RPMI8226 (cell line): ENCODE data around the gene ALOX15B.
"Not testable (repeated sequence)": the region's sequence is repeated elsewhere in the genome, so short reads cannot be mapped to it uniquely, and the experiment has no call there.

Source experiments
- DNase-seq: peaks from one replicate; pipeline ENCODE4 v3.0.0-alpha.2; 2015

ALOX15B gene

DNA sequence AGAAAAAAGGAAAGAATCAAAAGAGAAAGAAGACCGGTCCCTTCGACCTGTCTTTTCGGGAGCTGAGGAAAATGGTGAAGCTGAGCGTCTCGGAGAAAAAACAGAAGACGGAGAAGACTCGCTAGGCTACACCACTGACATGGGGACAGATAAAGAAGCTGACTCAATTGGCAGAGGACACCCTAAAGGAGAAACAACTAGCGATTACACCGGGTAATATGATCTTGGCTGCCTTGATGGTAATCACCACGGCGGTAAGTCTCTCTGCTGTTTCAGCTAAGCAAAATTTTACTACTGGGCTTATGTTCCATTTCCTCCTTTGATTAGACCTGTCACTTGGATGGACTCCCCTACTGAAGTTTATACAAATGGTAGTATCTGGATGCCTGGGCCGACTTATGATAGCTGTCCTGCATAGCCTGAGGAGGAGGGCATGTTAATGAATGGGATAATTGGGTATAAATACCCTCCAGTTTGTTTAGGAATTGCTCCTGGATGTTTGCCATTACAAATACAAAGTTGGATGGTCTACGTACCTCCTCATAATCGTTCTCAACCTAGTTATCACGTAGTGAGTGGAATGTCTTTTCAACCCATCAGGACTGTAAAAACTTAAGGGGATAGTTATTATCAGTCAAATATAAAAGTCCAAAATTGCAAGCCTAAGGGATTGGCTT lies 24.1 kb downstream of the ALOX15B start:
- DNase-seq, result peak; percentile 7

DNA sequence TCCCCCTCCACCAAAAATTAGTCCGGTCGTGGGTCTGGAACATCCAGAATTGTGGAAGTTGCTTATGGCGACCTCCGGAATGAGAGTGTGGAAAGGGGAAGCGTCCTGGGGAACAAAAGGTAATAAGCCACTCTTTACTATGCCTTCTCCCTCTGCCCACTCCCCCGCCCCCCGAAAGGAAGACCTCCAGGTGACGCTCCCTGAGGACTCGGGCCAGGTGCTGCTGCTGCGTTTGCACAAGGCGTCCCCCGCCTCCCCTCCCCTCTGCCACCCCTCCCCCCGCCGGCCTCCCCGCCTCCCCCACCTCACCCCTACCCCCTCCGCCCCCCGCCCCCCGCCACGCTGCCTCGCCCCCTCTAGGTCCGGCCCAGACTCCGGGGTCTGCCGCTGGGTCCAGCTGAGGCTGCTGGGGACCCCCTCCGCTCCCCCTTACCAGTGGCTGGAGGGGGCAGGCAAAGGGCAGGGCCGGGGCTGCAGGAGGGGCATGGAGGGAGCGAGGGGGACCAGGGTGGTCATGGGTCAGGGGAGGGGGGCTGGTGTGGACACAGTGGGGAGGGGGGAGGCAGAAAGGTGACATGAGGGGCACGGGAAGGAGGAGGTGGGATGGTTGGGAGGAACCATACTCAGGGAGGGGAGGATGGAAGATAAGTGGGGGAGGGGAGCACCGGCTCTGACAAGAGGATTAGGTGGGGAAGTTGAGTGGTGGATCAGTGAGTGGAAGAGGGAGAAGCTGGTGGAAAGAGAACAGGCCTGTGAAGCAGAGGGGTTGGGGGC lies 25.1 kb downstream of the ALOX15B start:
- DNase-seq, result no peak

DNA sequence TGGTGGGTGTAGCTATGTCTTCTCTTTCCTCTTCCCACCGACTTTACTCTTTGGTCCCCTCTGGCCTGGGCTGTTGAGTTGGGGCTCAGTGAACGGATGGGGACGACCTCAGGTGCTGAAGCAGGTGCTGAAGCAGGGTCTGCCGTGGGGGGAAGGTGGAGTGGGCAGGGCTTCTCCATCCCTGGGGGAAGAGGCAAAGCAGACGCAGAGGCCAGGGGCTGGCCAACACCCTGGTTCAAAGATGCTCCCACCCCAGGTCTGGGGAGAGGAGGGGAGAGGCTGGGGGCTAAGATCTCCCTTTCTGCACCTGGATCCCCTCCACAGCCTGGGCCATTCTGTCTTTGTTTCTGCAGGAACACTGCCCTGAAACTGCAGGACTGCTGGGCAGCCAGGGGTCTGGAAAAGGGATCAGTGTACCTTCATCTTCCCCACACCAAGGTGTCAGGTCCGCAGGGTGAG lies 25.7 kb downstream of the ALOX15B start:
- no peak for DNase-seq

DNA sequence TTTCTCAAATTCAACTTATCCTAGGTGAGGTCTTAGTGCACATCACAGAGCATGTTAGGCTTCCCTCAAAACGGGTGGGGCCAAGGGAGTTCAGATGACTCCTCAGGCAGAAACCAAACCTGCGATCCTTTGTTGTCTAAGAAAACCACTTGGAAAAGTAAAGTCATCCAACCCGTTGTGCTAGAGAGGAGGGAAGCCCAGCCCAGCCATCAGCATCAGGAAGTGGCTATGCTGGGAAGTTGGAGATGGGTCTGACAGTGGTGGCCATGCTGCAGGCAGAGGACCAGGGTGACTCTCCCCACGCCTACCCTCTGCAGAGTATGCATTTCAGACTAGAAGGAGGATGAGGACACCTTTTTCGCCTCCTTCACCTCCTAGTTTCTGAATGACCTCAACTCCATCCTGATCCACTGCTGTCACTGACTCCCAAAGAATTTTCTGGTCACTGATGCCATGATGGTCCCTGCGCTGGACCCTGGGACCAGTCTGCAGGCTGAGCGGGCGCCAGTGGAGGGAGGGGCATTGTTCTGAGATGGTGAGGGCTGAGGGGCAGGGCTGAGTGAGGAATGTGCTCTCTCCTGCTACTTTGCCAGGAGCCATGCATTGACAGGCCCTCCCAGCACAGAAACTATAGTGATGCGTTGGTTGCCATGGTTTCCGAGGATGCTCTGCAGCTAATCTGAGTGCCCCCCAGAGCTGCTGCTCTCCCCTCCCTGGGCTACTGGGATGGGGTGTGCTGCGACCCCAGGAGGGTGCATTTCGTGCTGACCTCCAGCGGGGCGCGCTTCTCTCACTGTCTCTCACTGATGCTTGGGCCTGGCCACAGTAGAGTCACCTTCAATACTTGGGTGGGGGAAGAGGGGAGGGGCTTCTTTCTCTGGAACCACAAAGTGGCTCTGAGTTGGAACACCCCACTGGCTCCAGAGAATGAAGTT lies 28.2 kb downstream of the ALOX15B start:
- DNase-seq, result no peak

DNA sequence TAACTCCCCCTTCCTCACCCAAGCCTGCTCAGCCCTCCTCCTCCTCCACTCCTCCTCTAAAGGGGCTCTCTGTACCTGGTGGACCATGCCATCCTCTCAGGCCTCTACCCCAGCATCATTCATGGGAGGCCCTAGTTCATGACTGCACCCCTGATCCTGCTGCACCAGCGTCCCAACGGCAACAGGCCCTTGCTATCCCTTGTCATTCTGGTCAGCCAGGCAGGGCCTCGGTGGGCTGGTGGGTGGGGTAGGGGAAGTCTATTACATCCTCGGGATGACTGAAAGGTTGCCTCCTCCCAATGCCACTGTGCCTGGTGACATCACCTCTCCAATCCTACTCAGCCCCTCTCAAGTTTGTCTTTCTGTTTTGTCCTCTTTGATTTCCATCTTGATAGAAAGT lies 28.9 kb downstream of the ALOX15B start:
- no peak for DNase-seq

DNA sequence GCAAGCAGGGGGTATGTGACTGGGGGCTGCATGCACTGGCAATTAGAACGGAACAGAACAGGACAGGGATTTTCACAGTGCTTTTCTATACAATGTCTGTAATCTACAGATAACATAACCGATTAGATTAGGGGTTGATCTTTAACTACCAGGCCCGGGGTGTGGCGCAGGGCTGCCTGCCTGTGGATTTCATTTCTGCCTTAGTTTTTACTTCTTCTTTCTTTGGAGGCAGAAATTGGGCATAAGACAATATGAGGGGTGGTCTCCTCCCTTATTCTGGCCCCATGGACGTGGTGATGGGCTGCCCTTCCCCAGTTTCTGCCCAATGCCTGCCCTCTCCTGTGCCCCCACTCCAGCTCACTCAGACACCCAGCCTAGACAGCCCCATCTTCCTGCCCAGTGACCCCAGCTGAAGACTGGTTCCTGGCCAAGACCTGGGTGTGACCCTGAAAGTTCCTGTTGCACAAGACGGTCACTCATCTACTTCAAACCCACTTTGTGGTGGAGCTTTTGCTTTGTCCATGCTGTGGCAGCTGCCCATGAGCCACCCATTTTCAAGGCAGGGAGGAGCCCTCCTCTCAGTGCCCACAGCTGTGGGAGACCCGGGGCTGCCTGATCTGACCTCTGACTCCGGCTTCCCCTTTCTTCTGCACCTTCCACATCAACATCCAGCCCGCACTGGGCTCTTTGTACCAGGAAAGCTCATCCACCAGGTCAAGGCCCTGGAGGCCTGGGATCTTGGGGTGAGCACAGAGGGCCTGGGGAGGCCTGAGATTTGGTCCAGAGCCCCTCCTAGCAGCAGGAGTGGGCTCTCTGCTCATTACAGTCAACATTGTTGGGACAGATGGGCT lies 30.1 kb downstream of the ALOX15B start:
- DNase-seq, result no peak

DNA sequence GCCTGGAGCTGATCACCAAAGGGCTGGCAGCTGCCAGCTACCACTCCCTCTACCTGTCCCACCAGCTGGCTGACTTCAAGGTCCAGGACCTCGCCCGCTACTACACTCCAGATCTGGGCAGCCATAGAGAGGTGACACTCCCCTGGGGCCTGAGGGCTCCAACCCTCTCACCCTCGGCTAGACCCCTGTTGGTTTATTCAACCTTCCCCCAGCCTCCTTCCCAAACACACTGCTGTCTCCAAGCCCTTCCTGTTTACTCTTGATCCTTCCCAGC lies 30.7 kb downstream of the ALOX15B start:
- no peak for DNase-seq

DNA sequence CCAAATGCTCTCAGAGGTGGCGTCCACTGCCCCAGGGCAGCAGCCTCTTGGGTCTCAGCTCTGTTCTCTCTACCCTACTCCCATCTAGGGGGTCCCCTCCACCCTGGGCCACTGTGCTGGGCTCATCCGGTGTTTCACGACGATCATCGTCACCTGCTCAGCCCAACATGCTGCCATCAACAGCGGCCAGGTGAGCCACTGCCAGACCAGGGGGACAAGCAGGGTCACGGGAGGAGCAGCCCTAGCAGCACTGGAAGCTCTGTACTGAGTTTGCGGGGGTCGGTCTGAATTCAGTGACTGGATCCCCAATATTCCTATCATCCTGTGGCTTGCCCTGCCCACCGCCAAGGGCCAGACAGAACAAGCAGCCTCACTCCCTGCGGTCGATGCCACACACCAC lies 32.6 kb downstream of the ALOX15B start:
- DNase-seq, result no peak

DNA sequence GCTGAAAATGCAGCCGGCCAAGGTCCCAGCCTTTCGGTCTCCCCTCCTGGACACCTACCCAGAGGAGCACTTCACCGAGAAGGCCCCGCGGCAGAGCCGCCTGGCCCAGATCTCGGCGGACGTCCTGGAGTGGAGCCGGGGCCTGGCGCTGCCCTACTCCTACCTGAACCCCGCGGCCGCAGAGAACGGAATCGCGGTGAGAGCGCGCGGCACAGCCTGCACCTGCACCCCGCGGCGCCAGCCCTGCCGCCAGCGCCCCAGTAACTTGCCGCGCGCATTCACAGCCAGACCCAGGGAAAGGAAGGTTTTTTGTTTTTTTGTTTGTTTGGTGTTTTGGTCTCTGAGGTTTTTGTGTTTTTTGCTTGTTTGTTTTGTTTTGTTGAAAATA lies 33.5 kb downstream of the ALOX15B start:
- peak; percentile 30 for DNase-seq

DNA sequence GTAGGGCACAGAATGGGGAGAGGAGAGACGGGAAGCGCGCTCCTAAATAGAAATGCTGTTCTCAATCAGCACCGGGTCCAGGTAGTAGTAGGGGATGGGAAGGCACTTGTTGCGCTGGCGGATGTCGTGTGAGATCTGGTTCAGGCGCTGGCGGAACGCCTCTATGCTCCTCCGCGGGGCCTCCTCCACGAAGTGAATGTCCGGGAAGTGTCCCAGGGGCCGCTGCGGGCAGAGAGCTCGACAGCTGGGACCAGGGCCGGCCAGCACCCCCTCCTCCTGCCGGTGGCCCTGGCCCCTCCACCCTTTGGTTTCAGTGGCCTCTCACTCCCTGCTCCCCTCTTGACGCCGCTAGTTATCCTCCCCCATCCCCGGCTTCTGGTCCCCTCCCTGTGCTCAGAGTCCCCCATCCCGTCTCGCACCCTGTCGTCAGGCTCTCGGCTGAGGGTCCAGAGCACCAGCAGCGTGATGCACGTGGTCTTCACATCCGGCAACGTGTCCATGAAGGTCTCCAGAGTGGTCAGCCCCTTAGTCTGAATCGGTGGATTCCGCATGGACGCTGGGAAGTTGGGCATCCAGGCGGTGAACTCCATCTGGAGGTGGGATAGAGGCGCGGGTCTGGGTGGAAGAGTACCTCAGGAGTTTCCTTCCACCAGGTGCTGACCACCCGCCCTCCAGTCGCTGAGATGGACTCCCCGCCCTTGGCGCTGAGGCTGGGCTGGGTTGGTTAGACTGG lies 34.0 kb downstream of the ALOX15B start:
- DNase-seq, result no peak

DNA sequence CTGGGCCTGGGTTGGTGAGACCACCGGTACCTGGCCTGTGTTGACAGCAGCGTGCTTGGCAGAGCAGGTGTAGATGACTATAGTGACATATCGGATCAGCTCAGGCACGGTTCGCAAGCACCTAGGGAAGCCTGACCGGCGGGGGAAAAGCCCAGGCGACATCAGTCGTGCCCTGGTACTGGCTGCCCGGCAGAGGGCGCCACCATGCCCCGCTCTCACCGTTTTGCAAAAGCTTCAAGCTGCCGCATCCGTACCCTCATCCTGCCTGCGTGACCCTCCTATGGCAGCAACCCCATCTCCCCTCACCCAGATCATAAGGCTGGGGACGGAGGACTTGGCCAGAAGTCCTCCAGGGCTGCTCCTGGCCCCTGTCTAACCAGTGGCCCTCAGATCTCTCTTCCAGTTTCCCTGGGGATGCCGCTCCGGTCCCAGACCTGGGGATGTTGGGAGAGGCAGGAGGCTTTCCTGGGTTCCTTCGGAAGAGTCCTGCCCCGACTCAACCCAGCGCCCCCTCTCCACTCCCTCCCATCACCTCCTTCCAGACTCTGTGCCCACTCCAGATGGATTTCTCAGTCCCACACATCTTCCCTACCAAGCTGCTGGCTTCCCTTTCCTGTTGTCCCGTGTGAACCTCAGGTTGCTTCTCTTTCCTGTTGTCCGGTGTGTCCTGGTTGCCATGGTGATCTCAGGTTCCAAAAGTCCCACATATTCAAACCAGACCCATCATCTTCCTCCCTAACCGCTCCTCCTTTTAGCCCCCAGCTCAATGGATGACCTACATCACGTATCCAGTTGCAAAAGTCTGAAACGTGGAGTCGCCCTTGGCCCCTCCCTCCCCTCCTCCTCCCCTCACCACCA lies 35.0 kb downstream of the ALOX15B start:
- peak; percentile 74 for DNase-seq

DNA sequence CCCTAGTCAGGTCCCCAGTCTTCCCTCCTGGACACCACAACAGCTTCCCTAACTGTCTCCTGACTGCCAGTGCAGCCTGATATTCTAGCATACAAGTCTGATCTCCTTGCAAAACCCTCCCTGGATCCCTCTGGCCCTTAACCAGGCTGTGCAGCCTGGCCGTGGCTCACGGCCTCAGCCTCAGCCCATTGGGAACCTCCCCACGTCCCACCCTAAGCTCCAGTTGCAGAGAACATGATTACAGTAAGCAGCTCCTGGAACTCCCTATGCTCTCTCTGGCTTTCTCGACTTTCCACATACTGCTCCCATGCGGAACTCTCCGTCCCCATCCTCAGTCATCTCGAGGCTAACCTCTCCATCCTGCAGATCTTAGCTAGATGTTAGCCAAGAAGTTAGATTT lies 35.7 kb downstream of the ALOX15B start:
- DNase-seq, result no peak

DNA sequence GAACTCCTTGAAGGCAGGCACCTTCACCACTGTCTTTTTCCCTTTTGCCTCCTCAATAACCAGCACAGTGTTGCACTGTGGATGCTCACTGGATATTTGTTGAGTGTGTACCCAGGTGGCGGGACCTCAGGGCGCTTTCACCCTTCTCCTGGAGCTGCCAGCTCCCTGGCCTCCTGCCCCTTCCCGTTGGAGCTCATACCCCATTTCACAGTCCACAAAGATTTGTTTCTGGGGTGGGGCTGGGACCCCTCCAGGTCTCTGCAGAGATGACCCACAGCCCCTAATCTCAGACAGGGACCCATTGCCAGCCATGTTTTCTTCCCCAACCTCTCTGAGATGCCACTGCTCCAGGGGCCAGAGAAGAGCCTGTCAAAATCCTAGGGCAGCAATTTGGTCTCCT lies 36.2 kb downstream of the ALOX15B start:
- no peak for DNase-seq

DNA sequence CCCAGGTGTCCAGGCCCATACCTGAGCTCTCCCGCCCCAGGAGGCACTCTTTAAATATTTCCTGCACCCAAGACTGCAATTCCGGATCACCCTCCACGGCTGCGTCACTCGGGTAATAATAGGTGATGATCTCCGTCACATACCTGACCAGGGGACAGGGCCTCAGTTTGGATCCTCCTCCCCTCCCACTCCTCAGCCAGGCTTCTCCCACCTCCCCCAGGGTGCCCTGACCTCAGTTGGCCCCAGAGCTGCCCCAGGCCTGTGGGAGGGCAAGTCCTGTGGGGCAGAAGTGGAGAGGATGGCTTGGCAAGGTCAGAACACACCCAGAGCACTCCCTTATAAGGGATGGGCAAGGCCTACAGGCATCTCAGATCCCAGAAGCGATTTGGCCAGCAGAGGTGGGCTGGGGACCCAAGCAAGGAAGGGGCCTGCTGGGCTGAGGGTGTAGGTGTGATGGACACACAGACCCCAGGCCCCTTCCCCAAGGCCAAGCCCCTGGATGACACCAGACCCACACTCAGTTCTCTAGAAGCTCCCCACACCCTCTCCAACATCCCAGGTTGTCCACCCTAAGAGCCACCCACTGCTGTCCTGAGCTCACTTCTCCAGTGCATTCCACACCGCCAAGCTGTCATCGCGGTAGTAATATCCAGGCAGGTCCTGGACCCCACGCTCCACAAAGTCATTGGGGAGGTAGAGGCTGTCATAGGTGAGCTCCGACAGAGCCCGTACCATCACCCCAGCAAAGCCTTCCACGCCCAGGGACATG lies 36.9 kb downstream of the ALOX15B start:
- DNase-seq, result no peak

DNA sequence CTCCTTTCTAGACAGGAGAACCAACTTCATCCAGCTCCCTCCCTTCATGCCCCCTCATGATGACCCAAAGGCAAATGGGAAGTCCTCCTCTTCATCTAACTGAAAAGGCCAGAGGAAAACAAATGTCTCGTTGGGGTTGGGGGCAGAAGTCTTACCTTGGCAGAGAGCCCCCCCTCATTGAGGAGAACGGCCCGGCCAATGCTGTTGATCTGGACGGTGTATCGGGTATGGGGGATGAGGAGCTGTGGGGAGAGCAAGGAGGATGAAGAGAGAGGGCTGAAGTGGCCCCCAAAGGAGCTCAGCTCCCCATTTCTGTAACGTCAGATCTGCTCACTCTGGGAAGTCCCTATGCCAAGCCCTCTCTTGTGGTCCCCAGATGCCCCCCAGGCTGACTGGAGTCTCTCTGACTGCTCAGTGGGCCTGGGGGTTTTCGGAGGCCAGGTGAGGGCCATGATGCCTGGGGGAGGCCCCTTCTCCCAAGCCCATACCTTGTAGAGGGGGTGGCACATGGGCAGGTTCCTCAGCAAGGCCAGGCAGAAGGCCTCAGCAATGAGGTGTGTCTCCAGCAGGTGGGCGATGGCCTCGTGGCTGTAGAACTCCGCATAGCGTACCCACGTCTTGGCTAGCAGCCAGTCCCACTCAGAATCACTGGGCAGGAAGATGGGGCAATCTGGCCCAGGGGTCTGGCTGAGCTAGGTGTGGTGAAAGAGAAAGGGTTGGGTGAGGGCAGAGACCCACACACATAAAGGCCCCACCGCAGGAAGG lies 37.8 kb downstream of the ALOX15B start:
- no peak for DNase-seq

DNA sequence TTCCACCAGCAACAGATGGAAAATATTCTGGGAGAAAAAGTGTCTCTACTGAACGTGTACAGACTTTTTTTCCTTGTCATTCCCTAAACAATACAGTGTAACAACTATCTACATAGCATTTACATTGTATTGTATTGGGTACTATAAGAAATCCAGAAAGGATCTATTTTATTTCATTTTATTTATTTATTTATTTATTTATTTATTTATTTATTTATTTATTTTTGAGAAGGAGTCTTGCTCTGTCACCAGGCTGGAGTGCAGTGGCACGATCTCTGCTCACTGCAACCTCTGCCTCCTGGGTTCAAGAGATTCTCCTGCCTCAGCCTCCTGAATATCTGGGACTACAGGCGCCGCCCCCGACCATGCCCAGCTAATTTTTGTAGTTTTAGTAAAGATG lies 39.1 kb downstream of the ALOX15B start:
- DNase-seq, result not testable (repeated sequence)

DNA sequence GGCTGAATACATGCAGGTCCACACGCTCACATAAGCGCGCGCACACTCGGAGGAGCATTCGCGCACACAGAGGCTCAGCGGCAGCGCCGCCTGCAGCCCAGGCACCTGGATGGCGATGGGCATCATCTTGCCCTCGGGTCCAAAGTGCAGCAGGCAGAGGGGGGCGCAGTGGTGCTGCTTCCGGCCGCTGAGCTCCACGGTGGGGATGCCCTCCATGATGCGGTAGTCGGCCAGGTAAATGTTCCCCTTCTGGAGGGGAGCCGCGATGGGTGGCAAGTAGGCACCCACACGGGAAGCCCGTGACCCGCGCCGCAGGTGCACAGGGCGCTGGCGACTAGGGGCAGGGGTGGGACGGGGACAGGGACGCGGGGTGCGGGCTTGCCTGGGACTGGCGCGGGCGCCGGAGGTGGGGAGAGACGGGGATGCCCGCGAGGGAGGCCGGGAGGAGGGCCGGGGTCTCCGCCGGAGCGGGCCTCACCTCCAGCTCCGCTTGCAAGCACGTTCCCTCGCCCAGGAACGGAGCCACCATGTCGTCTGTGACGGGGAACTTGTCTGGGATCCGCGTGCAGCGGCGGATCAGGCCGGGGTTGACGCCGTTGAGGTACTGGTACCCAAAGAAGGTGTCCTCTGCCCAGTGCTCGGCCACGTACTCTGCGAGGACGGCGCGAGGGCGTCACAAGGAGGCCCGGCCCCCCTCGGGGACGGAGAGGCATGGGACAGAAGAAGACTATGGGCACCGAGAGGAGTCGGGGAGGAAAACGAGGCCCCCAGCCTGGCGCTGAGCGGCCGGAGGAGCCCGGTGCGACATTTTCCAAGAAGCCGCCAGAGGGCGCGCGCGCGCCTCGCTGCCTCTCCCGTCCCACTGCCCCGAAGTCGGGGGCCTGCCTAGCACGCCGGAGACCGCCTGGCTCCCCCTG lies 40.7 kb downstream of the ALOX15B start:
- peak; percentile 82 for DNase-seq

DNA sequence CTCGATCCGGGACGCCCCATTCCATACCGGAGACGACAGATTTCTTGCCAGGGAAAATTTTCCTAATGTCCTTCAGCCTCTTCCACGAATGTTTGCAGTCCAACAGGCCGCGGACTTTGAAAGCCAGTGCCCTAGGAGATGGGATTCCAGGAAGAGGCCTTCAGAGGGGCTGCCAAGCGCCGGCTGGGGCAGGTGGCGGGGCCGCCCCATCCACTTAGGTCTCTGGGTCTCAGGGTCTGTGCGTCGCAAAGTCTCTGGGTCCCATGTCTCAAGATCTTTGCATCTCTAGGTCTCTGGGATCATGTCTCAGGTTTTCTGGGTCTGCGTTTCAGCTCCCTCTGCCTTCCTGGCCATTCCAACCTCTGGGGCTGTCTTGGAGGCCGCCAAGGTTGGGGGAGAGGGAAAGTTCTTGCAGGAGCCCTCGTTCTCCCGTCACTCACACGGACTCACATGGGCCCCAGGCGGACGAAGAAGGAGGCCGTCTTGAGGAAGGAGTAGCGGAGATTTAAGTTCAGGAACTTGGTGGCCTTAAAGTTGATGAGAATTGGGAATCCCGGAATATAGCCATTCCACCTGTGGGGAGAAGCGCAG lies 41.4 kb downstream of the ALOX15B start:
- DNase-seq, result no peak
